Neural cell (in vitro differentiated cells): ENCODE data around the gene PCDHAC1. TPM values are rescaled to one million over a fixed set of nuclear protein-coding genes. Genes with fewer than 3 reads are reported as not detected.

Experiments
- H2AFZ ChIP-seq: fragments of 200-600, 300-800 bp; sonication (generic), shearing (Covaris generic); 2 replicates; pipeline ENCODE4 v1.6.0; 2014; ENCODE audit warnings: low read depth, mild to moderate bottlenecking, antibody characterized with exemption, low read length, moderate library complexity
- H3F3A ChIP-seq: fragments of 200-600 bp; shearing (Covaris generic); 2 replicates; pipeline ENCODE4 v1.6.1; 2016; ENCODE audit warnings: mild to moderate bottlenecking, moderate library complexity, mixed read lengths, antibody characterized with exemption, low read length; ENCODE audit not compliant: insufficient read depth, poor library complexity, severe bottlenecking
- H3K27ac ChIP-seq: fragments of 200-600, 300-800 bp; sonication (generic), shearing (Covaris generic); 2 replicates; pipeline ENCODE4 v1.5.1; 2014; ENCODE audit warnings: mild to moderate bottlenecking, low read length, moderate library complexity
- H3K27me3 ChIP-seq: fragments of 300-800, 200-600 bp; sonication (generic), shearing (Covaris generic); 2 replicates; pipeline ENCODE4 v1.6.0; 2014; ENCODE audit warnings: mild to moderate bottlenecking, low read depth, low read length, moderate library complexity; ENCODE audit not compliant: insufficient read depth
- H3K36me3 ChIP-seq: fragments of 300-800, 200-600 bp; sonication (generic), shearing (Covaris generic); 2 replicates; pipeline ENCODE4 v1.5.1; 2014; ENCODE audit warnings: mild to moderate bottlenecking, antibody characterized with exemption, low read length, moderate library complexity; ENCODE audit not compliant: insufficient read depth
- H3K4me2 ChIP-seq: fragments of 300-800, 200-600 bp; sonication (generic), shearing (Covaris generic); 2 replicates; pipeline ENCODE4 v1.6.0; 2014; ENCODE audit warnings: mild to moderate bottlenecking, low read length
- H3K4me3 ChIP-seq: fragments of 300-800, 200-600 bp; sonication (generic), shearing (Covaris generic); 2 replicates; pipeline ENCODE4 v1.5.1; 2014; ENCODE audit warnings: mild to moderate bottlenecking, low read length, moderate library complexity
- H3K79me2 ChIP-seq: fragments of 200-600 bp; shearing (Covaris generic); replicated peaks from 2 replicates; pipeline ENCODE4 v1.6.0; 2014; ENCODE audit warnings: mild to moderate bottlenecking, low read length, moderate library complexity; ENCODE audit not compliant: insufficient read depth
- H3K9ac ChIP-seq: fragments of 300-800, 200-600 bp; sonication (generic), shearing (Covaris generic); 2 replicates; pipeline ENCODE4 v1.6.1; 2016; ENCODE audit warnings: mild to moderate bottlenecking, low read length, mixed read lengths
- H3K9me2 ChIP-seq: fragments of 200-600 bp; shearing (Covaris generic); 2 replicates; pipeline ENCODE4 v1.6.1; 2016; ENCODE audit warnings: mild to moderate bottlenecking, low read length, mixed read lengths; ENCODE audit not compliant: insufficient read depth
- H3K9me3 ChIP-seq: fragments of 200-600, 300-800 bp; sonication (generic), shearing (Covaris generic); 2 replicates; pipeline ENCODE4 v1.6.1; 2016; ENCODE audit warnings: mild to moderate bottlenecking, mixed run types, low read length, moderate library complexity, mixed read lengths
- H4K20me1 ChIP-seq: fragments of 200-600 bp; shearing (Covaris generic); 2 replicates; pipeline ENCODE4 v1.6.1; 2016; ENCODE audit warnings: mild to moderate bottlenecking, mixed run types; ENCODE audit not compliant: insufficient read depth
- EP300 ChIP-seq: fragments of 450-650 bp; conservative IDR thresholded peaks from 2 replicates; pipeline ENCODE4 v1.6.1; 2014; ENCODE audit warnings: antibody characterized with exemption, mild to moderate bottlenecking, moderate library complexity; ENCODE audit not compliant: poor library complexity, severe bottlenecking
- EZH2 ChIP-seq: fragments of 200-600, 300-800 bp; shearing (Covaris generic), sonication (generic); IDR thresholded peaks from 2 replicates; pipeline ENCODE4 v1.6.1; 2014; ENCODE audit warnings: antibody characterized with exemption, low read length, borderline replicate concordance, mild to moderate bottlenecking; ENCODE audit not compliant: insufficient read depth, poor library complexity, severe bottlenecking
- MXI1 ChIP-seq: fragments of 450-650 bp; conservative IDR thresholded peaks from 2 replicates; pipeline ENCODE4 v1.6.1; 2014; ENCODE audit warnings: antibody characterized with exemption, mild to moderate bottlenecking; ENCODE audit not compliant: poor library complexity, severe bottlenecking
- POLR2AphosphoS5 ChIP-seq: IDR thresholded peaks from 2 replicates; pipeline ENCODE4 v1.6.1; 2012
- RAD21 ChIP-seq: fragments of 450-650 bp; conservative IDR thresholded peaks from 2 replicates; pipeline ENCODE4 v1.6.1; 2014; ENCODE audit warnings: antibody characterized with exemption, mild to moderate bottlenecking, moderate library complexity
- SMC3 ChIP-seq: fragments of 450-650 bp; conservative IDR thresholded peaks from 2 replicates; pipeline ENCODE4 v1.6.1; 2014; ENCODE audit warnings: antibody characterized with exemption, mild to moderate bottlenecking, moderate library complexity; ENCODE audit not compliant: poor library complexity
- TAF1 ChIP-seq: IDR thresholded peaks from 2 replicates; pipeline ENCODE4 v1.6.1; 2012; ENCODE audit warnings: low read depth
- polyA plus RNA-seq: library from polyadenylated mRNA; depleted of rRNA; stranded (reverse); fragments of >200 nt; gene quantifications from 2 replicates; pipeline ENCODE4 v1.2.3, GENCODE V29; 2014
- TF ChIP-seq, protein P1 (sequence below): IDR thresholded peaks from 2 replicates; pipeline ENCODE4 v1.6.1; 2012; ENCODE audit warnings: borderline replicate concordance
- TF ChIP-seq, protein P2 (sequence below): fragments of 450-650 bp; IDR thresholded peaks from 2 replicates; pipeline ENCODE4 v1.5.1; 2014; ENCODE audit warnings: antibody characterized with exemption, mild to moderate bottlenecking, moderate library complexity; ENCODE audit not compliant: poor library complexity, severe bottlenecking

The PCDHAC1 gene
- polyA plus RNA-seq, 1 donor from 2014 or later = 2.4 TPM

DNA sequence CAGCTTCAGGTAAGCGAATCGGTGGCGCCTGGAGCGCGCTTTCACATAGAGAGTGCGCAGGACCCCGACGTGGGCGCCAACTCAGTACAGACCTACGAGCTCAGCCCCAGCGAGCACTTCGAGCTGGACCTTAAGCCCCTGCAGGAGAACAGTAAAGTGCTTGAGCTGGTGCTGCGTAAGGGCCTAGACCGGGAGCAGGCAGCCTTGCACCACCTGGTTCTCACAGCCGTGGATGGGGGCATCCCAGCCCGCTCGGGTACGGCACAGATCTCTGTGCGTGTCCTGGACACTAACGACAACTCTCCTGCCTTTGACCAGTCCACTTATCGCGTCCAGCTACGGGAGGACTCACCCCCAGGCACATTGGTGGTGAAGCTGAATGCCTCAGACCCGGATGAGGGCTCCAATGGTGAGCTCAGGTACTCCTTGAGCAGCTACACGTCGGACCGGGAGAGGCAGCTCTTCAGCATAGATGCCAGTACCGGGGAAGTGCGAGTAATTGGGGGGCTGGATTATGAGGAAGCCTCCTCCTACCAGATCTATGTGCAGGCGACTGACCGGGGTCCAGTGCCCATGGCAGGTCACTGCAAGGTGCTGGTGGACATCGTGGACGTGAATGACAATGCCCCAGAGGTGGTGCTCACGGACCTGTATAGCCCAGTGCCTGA is 41.3 kb downstream of the PCDHAC1 start:
- Histone ChIP-seq H3F3A (no peaks in the 10 kb centered on the region), H3K9me3 (no peaks in the 10 kb centered on the region), H3K27ac (peak overlapping the region; percentile 74), H3K27me3 (no peaks in the 10 kb centered on the region), H3K79me2 (peaks cover 28% of the 10 kb centered on the region), H3K4me3 (peak overlapping the region; percentile 84), H3K9ac (peak overlapping the region; percentile 75), H3K9me2 (no peaks in the 10 kb centered on the region), H3K36me3 (no peaks in the 10 kb centered on the region), H3K4me2 (peak overlapping the region; percentile 84), H2AFZ (no peak overlapping the region), H4K20me1 (no peaks in the 10 kb centered on the region)
- TF ChIP-seq EP300 (no peak), SMC3 (no peak), TAF1 (no peak), EZH2 (no peak), POLR2AphosphoS5 (no peak), RAD21 (no peak), MXI1 (no peak)
- TF ChIP-seq, protein P1, sequence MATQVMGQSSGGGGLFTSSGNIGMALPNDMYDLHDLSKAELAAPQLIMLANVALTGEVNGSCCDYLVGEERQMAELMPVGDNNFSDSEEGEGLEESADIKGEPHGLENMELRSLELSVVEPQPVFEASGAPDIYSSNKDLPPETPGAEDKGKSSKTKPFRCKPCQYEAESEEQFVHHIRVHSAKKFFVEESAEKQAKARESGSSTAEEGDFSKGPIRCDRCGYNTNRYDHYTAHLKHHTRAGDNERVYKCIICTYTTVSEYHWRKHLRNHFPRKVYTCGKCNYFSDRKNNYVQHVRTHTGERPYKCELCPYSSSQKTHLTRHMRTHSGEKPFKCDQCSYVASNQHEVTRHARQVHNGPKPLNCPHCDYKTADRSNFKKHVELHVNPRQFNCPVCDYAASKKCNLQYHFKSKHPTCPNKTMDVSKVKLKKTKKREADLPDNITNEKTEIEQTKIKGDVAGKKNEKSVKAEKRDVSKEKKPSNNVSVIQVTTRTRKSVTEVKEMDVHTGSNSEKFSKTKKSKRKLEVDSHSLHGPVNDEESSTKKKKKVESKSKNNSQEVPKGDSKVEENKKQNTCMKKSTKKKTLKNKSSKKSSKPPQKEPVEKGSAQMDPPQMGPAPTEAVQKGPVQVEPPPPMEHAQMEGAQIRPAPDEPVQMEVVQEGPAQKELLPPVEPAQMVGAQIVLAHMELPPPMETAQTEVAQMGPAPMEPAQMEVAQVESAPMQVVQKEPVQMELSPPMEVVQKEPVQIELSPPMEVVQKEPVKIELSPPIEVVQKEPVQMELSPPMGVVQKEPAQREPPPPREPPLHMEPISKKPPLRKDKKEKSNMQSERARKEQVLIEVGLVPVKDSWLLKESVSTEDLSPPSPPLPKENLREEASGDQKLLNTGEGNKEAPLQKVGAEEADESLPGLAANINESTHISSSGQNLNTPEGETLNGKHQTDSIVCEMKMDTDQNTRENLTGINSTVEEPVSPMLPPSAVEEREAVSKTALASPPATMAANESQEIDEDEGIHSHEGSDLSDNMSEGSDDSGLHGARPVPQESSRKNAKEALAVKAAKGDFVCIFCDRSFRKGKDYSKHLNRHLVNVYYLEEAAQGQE = no peak
- TF ChIP-seq, protein P2, sequence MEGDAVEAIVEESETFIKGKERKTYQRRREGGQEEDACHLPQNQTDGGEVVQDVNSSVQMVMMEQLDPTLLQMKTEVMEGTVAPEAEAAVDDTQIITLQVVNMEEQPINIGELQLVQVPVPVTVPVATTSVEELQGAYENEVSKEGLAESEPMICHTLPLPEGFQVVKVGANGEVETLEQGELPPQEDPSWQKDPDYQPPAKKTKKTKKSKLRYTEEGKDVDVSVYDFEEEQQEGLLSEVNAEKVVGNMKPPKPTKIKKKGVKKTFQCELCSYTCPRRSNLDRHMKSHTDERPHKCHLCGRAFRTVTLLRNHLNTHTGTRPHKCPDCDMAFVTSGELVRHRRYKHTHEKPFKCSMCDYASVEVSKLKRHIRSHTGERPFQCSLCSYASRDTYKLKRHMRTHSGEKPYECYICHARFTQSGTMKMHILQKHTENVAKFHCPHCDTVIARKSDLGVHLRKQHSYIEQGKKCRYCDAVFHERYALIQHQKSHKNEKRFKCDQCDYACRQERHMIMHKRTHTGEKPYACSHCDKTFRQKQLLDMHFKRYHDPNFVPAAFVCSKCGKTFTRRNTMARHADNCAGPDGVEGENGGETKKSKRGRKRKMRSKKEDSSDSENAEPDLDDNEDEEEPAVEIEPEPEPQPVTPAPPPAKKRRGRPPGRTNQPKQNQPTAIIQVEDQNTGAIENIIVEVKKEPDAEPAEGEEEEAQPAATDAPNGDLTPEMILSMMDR = no peak

DNA sequence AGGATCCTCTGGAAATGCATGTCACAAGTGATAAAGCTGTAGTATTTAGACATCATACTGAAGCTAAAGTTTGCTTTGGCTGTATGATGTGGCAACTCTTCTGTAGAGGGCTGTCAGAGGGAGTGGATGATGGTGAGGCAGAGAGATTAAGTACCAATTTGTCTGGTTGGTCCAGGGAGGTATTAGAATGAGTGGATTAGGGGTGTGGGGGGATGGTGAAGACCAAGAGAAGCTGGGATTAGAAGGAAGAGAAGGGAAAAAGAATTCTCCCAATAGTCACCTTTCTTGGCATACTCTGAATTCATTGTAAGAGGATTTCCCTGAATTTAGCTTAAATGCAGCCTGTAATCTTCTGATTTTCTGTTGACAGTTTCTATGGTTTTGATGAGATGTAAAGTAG is 43.8 kb downstream of the PCDHAC1 start:
- Histone ChIP-seq H2AFZ (no peak overlapping the region), H3K4me2 (peak overlapping the region; percentile 3), H3K4me3 (peak overlapping the region; percentile 84), H3K9me3 (no peaks in the 10 kb centered on the region), H3K27me3 (no peaks in the 10 kb centered on the region), H3F3A (no peaks in the 10 kb centered on the region), H4K20me1 (no peaks in the 10 kb centered on the region), H3K9ac (no peak overlapping the region), H3K9me2 (no peaks in the 10 kb centered on the region), H3K36me3 (no peaks in the 10 kb centered on the region), H3K79me2 (peaks cover 26% of the 10 kb centered on the region), H3K27ac (no peak overlapping the region)
- TF ChIP-seq, protein P2 = no peak
- no peak for TF ChIP-seq POLR2AphosphoS5
- TF ChIP-seq, protein P1 = no peak
- no peak for TF ChIP-seq MXI1
- no peak for TF ChIP-seq EP300
- TF ChIP-seq TAF1 = no peak
- TF ChIP-seq RAD21 = no peak
- no peak for TF ChIP-seq EZH2
- TF ChIP-seq SMC3 = no peak
